ENCODE data around the gene PRC1.
"Not testable (repeated sequence)": the region's sequence is repeated elsewhere in the genome, so short reads cannot be mapped to it uniquely, and the experiment has no call there.

The PRC1 gene

DNA sequence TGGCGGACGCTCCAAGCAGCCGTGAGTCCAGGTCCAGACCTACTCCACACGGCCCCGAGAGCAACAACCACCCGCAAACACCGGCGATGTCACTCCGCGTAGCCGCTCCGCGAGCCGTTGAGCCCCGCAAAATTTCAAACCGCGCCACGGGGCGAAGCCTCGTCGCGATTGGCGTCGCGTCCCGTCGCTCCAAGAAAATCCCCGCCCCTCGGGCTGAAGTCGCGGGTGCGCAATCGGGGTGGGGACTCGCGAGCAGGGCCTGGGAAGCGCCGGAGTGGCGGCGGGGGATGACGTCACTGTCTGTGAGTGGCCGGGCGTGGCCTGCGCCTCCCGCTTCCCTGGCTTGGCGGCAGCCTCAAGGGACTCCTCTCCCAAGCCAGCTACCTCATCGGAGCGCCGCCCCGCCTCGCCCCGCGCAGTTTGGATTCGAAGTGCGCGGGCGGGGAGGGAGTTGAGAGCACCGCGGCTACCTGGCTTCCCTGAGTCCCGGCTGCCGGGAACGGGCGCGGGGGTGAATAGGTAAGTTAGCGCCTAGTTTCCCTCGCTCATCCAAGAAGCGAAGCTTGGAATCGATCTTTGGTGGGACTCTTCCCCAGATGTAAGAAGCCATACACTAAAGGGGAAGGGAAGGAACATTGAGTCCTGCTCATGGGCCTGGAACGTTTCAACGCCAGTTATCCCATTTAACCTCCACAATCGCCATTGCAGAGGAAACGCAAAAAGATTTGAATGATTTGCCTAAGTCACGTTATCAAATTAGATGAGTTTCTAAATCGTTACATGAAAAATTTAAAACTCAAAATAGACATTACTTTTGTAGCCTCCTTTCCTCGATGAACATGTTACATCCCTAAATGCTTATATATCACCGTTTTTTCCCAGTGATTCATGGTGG is at the start of gene PRC1:
Gene PRC1 (minus strand): TSS at position 119 of the 895 bp plus-strand sequence. CDS start 118 bp downstream, at position 1.
- peak; percentile 98 for DNase-seq (ENCODE audit: low spot score)

GRCh38 chr15:91043202-91043874 is 49.0 kb upstream of the PRC1 start:
- no peak for DNase-seq (ENCODE audit: low spot score)

DNA sequence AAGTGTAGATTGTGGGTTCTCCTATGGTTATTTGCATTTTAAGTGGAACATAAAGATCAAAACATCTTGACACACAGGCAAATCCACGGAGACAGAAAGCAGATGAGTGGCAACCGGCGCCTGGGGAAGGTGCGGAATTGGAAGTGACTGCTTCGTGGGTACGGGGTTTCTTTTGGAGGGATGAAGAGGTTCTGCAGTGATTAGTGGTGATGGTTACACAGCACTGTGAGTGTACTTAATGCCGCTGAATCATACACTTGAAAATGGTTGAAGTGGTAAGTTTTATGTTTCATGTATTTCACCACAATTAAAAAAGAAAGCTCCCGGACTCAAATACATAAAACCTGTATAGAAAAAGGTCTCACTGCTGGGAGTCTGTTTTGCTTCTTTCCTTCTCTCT is 46.5 kb upstream of the PRC1 start:
- no peak for DNase-seq (ENCODE audit: low spot score)

DNA sequence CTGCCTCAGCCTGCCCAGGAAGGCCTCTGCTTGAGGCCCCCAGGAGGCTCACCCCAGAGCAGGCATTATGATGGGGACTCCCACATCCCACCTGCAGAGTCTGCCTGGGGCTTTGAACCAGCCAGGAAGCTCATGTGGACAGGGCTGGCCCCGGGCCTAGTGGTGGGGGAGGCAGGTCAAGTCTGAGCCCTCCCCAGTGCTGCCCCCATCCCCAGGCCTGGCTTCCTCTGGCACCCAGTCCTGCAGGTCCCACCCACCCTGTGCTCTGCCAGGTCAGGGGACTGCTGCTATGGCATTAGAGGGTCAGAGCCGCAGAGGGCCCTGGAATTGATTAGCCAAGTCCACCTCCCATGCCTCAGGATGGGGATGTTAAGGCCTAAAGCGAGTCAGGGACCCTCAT is 45.7 kb upstream of the PRC1 start:
- DNase-seq (ENCODE audit: low spot score) = no peak

DNA sequence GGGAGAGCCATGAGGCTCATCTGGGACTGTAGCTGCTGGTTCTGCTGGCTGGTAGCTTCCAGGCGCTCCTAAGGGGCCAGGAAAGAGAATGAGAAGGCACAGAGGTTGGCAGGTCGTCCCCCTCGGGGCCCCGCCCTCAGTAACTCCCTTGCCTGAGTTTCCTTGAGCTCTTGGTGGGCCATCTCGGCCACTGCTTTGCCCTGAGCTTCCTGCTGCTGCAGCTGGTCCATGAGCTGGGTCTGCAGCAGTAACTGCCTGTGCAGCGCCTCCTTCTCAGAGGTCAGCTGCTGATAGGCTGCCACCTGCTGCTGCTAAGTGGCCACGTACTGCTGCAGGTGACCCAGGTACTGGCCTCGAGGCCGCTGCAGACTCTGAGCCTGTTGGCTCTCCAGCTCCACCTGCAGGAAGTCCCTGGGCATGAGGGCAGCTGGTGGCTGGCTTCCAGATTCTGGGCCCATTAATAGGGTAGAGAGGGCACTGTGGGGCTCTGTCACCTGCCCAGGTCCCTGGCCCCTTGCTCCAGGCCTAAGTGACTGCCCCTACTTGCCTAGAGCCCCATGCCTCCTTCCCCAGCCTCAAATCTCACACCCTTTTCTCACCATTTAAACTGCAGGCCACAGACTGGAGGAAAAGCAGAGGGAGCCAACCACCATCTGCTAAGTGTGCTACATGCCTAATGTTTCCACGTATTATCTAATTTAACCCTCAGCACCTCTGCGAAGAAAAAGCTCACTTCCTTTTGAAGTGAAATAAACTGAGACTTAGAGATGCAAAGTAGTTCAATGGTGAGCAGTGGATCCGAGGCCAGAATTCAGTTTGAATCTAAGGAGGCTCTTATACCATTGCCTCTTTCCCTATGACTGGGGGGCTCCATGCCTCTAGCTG is 38.8 kb upstream of the PRC1 start:
- DNase-seq (ENCODE audit: low spot score) = peak; percentile 82

- DNase-seq (ENCODE audit: low spot score) = no peak
These were observed 37.5 kb upstream of the PRC1 start for GRCh38 chr15:91031796-91032195.

DNA sequence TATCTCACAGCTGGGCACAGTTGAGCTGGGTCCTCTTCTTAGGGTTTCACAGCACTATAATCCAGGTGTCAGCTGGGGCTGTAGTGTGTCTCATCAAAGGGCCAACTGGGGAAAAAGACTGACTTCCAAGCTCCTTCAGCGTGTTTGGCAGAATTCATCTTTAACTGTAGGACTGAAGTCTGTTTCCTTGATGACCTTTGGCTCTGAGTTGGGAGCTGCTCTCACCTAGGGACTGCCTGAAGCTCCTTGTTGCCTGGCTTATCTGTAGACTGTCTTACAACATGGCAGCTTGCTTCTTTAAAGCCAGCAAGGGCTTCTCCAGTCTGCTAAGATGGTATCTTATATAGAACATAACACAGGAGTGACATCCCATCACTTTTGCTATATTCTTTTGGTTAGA is 33.3 kb upstream of the PRC1 start:
- DNase-seq (ENCODE audit: low spot score) = no peak

GRCh38 chr15:91023720-91024119 is 29.4 kb upstream of the PRC1 start:
- DNase-seq (ENCODE audit: low spot score) = no peak

DNA sequence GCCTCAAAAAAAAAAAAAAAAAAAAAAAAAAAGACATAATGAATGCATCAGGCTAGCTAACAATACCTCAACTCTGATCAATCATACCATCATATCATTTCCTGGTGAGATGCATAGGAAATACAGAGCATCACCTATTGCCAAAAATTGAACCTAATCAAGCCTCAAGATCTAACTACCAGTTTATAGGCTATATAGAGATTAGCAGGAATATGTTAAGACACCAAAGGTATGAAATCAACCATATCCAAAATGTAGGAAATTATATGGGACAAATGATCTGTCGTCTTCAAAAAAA is 28.4 kb upstream of the PRC1 start:
- no peak for DNase-seq (ENCODE audit: low spot score)

- DNase-seq (ENCODE audit: low spot score) = peak; percentile 87
These were observed 27.9 kb upstream of the PRC1 start, which contains the start of gene VPS33B for GRCh38 chr15:91022075-91022831. VPS33B (minus strand) TSS chr15:91022594; CDS start chr15:91022249, 345 bp downstream.

GRCh38 chr15:91021516-91022074 is 27.3 kb upstream of the PRC1 start:
- DNase-seq (ENCODE audit: low spot score) = no peak

DNA sequence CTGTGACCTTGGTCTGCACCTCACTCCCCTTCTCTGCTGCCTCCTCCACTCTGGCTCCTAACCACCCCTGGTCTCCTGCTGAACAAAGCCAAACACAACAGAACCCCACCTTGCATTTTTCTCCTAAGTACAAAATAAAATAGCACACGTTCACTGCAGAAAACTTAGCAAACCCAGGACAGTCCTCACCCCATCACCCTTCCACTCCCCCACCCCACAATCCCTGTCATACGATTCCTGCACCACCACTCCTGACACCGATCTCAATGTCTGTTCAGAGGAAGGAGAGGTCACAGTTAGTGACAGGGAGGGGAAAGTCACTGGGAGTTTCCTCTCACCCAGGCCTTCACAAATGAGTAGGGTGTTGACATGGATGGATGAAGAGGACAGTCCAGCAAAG is 23.8 kb upstream of the PRC1 start:
- DNase-seq (ENCODE audit: low spot score) = no peak

GRCh38 chr15:91017716-91018115 is 23.4 kb upstream of the PRC1 start:
- DNase-seq (ENCODE audit: low spot score) = no peak

DNA sequence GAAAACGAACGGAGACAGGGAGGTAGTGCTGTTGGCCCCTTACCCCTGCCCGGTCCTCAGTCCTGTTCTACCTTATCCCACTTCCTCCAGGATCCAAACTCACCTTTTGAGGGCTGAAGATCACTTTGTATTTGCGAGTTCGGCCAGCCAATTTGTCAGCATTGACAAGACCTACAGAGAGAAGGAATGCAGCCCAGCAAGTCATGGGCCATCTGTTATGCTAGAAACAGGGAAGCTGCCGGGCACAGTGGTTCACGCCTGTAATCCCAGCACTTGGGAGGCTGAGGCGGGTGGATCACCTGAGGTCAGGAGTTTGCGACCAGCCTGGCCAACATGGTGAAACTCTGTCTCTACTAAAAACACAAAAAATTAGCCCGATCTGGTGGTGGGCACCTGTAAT is 19.4 kb upstream of the PRC1 start:
- not testable (repeated sequence) for DNase-seq (ENCODE audit: low spot score)

- DNase-seq (ENCODE audit: low spot score) = no peak
These were observed 12.9 kb upstream of the PRC1 start for GRCh38 chr15:91007266-91007665.

DNA sequence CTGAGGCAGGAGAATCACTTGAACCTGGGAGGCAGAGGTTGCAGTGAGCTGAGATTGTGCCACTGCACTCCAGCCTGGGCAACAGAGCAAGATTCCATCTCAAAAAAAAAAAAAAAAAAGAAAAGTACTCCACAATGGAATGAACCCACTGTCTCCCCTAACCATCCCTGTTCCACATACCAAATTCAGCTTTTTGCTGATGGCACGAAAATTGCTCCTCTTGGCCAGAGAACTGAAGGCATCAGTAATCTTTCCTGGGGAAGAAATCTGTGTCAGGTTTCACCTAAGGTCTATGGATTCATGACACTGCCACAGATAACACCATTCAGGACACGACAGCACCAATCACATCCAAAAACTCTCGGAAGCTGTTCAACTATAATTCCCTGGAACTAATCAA is 6.9 kb upstream of the PRC1 start:
- no peak for DNase-seq (ENCODE audit: low spot score)

DNA sequence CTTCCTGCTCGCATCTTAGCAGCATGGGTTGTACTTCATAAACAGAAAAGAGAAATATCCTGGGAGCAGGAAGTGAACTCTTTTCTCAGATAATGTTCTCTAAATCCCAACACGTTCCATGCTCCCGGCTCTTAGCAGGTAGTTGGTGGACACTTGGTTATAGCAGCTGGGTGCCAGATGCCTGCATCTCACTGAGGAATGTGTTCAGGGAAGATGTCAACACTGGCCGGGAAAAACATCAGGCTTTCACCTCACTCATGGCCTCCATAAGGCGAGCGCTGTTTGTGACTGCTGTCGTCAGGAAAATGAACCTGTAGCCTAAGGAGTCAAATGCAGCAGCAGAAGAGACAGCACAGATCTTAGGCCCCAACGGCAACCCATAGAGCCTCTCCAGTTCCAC is 4.4 kb upstream of the PRC1 start:
- no peak for DNase-seq (ENCODE audit: low spot score)

DNA sequence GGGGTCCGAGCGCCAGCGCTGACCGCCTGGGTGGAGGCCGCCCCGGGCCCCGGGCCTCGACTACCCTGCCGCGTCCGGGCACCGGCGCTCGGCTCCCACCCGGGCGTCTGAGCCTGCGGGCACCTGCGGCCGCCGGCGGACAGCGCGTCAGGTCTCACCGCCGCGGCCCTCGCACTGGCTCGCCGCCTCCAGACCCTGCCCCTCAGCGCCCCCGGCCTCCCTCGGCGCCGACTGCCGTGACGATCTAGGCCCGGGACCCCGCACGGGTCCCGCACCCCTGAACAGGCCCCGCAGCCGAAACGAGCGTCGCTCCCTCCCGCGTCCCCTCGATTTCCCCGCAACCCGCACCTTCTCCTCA is 297 bp downstream of the PRC1 start:
- no peak for DNase-seq (ENCODE audit: low spot score)

- no peak for DNase-seq (ENCODE audit: low spot score)
These were observed 2.6 kb downstream of the PRC1 start for GRCh38 chr15:90991587-90992285.

DNA sequence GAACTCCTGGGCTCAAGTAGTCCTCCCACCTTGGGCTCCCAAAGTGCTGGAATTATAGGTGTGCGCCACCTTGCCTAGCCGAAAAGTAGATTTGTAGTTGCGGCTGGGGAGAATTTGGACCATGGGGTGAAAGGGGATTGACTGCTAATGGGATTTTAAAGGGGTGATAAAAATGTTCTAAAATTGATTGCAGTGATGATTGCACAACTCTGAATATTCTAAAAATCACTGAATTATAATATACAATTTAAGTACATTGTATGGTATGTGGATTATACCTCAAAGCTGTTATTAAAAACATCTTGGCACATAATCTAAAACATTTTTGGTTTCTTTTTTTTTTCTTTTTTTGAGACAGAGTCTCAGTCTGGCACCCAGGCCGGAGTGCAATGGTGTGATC is 3.9 kb downstream of the PRC1 start:
- no peak for DNase-seq (ENCODE audit: low spot score)
